ENCODE results near the gene TMEM120B.

TMEM120B gene

DNA sequence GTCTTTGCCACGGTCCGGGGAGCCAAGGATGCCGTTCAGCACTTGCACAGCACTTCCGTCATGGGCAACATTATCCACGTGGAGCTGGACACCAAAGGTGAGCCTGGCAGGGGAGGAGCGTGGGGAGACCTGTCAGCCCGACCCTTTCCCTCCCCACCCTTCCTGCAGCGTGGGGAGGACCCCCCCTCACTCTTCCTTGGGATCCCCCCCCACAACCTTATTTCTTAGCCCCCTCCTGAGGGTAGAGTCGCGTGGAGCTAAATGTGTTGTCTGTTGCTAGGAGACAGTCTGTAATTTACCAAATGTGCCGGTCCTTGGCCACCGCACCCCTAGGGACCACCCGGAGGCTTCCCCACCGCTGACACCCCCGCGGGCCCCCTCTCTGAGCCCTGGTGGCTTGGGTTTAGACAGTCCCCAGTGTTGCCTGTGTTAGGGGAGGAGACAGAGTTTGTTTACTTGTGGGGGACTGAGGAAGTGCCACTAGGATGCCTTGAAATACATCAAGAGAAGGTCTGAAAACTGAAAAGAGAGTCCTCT lies 93.5 kb downstream of the TMEM120B start:
- DNase-seq = no peak

DNA sequence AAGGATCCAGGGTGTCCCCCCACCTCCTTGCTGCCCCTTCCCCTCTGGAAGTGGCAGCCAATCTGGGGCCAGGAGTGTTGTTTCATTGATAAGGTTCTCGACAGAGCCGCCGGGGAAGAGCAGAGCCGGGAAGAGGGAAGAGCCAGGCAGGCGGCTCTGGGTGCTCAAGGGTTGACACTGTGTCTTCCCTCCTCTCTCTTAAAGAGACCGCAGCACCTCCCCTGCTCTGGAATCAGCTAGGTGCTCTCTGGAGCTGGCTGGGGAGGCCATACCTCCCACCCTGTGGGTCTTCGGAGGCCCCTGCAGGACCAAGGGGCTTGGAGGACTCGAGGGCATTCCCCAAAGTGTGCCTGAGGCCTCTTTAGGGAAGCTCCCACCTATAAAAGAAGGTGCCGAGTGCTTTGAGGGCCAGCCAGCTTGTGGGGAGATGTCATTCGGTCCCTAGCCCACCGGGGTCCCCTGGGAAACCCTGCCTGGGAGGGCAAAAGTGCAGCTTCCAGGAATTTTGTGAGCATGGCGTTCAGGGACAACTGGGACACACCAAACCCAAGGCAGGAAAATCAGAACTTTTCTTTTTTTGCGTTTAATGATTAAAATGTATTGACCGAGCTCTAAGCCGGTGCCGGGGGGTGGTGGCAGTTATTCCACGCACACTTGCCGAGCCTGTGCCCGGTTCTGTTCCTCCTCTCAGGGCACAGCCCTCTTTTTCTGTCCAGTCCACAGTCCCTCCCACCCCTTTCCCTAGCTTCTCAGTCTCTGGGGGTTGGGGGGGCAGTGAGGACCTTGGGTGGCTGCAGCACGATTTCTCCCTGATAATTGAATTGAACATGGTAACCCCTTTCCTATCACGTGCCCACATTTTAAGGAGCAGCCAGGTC lies 94.2 kb downstream of the TMEM120B start:
- no peak for DNase-seq

- no peak for DNase-seq
Observed at GRCh38 chr12:121807642-121808347, 95.2 kb downstream of the TMEM120B start.

DNA sequence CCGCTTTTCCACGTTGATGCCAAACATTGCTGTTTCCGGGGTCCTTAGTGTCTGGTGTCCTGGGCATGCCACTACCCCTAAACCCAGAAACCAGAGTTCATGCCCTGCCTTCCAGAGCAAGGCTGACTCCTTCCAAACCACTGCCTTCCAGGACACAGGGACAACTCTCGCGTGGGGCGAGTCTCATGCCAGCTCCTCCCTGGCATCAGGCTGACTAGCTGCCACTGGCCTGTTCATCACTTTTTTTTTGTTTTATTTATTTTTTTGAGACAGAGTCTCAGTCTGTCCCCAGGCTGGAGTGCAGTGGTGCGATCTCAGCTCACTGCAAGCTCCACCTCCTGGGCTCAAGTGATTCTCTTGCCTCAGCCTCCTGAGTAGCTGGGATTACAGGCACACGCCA lies 96.1 kb downstream of the TMEM120B start:
- no peak for DNase-seq

GRCh38 chr12:121809712-121810116 lies 97.2 kb downstream of the TMEM120B start:
- DNase-seq = no peak

DNA sequence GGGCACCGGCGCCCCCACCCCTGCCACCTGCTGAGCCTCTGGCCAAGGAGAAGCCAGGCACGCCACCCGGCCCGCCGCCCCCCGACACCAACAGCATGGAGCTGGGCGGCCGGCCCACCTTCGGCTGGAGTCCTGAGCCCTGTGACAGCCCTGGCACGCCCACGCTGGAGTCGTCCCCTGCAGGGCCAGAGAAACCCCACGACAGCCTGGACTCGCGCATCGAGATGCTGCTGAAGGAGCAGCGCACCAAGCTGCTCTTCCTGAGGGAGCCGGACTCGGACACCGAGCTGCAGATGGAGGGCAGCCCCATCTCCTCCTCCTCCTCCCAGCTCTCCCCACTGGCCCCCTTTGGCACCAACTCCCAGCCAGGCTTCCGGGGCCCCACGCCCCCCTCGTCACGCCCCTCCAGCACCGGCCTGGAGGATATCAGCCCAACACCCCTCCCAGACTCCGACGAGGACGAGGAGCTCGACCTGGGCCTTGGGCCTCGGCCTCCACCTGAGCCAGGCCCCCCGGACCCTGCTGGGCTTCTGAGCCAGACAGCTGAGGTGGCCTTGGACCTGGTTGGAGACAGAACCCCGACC lies 97.8 kb downstream of the TMEM120B start:
- DNase-seq = no peak

DNA sequence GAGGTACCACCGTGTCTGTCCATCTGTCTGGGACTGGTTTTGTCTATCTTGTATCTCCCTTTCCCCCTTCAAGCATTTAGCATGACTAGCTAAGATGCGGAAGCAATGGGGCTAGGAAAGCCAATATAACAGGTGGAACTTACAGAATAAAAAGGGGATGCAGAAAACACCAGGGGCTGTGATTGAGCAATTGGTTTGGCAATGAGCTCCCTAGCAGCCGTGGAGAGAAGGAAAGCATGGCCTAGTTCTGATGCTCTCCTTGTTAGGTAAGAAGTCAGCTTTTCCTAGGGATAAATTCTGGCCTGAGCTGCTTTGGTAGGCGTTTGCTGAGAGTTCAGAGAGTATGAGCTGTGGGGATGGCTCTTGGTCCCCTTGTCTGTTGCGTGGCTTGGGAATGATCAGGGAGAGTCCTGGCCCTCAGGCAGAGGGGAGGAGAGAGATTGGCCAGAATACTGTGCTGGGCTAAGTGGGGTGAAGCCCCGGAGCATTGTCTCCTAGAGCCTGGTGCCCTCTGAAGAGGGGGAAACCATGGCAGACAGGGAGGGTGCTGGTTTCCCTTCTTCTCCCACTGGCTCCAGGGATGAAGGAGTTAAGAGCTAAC lies 98.4 kb downstream of the TMEM120B start:
- DNase-seq = no peak

GRCh38 chr12:121811434-121812319 lies 99.1 kb downstream of the TMEM120B start:
- peak; percentile 94 for DNase-seq

GRCh38 chr12:121812320-121812871 lies 99.8 kb downstream of the TMEM120B start:
- peak; percentile 79 for DNase-seq

DNA sequence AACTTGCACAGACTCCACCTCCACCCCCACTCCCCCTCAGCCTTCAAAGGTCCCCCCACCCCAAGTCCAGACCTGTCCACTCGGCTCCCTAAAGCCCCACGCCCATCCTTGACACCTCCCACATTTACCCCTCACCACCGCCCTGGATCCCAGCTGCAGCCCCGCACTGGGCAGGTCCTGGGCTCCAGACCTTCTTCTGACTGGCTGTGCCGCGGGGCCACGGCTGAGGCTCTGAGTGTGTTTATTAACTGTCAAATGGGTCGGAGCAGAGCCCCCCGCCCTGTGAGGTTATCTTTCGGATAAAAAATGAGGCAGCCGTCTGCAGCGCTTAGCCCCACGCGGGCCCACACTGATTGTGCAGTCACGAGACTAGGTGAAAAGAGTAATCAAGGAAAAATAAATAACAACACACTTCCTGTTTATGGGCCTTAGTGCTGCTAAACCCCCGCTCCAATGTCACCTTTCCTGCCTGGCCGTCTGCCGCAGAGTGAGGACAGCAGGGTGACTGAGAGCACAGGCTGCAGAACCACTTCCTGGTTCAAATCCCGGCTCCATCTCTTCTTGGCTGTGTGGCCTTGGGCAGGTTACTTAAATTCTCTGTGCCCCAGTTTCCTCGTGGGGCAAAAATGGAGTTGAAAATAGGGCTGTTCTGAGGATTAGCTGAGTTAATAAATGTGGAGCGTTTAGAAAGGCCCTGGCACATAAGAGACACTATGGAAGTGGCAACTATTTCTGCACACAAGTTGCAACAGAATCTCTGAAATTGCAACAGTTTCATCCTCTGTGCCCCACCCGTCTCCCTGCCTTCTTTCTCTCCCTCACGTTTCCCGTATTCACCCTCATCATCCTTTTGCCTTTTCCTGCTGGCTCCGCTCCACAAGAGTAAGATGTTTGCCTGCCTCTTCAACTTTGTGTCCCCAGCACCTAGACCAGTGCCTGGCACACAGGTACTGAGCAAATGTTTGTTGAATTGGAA lies 100.7 kb downstream of the TMEM120B start:
- DNase-seq = no peak

DNA sequence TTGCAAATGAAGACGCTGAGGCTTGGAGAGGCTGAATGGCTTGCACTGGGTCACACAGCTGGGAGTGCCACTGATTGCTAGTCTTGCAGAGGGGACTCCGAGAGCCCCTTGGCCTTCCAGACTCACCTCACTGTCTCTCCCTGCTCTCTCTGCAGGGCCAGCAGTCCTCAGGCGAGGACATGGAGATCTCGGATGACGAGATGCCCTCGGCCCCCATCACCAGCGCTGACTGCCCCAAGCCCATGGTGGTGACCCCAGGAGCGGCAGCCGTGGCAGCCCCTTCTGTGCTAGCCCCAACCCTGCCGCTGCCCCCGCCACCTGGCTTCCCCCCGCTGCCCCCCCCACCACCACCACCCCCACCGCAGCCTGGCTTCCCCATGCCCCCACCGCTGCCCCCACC lies 101.4 kb downstream of the TMEM120B start:
- DNase-seq = no peak

DNA sequence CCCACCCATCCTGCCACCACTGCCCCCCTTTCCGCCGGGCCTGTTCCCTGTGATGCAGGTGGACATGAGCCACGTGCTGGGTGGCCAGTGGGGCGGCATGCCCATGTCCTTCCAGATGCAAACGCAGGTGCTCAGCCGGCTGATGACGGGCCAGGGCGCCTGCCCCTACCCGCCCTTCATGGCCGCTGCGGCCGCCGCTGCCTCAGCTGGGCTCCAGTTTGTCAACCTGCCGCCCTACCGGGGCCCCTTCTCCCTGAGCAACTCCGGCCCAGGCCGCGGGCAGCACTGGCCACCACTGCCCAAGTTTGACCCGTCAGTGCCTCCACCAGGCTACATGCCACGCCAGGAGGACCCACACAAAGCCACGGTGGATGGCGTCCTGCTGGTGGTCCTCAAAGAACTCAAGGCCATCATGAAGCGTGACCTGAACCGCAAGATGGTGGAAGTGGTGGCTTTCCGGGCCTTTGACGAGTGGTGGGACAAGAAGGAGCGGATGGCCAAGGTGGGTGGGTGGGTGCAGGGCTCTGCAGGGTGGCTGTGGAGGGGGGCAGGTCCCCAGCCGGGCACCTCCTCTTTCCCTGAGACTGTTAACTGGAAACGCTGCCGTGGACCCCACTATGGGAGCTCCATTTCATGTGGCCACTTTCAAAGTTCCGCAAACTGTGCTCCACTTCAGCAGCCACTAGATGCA lies 102.0 kb downstream of the TMEM120B start:
- DNase-seq = no peak

GRCh38 chr12:121815263-121815662 lies 102.7 kb downstream of the TMEM120B start:
- DNase-seq = no peak

DNA sequence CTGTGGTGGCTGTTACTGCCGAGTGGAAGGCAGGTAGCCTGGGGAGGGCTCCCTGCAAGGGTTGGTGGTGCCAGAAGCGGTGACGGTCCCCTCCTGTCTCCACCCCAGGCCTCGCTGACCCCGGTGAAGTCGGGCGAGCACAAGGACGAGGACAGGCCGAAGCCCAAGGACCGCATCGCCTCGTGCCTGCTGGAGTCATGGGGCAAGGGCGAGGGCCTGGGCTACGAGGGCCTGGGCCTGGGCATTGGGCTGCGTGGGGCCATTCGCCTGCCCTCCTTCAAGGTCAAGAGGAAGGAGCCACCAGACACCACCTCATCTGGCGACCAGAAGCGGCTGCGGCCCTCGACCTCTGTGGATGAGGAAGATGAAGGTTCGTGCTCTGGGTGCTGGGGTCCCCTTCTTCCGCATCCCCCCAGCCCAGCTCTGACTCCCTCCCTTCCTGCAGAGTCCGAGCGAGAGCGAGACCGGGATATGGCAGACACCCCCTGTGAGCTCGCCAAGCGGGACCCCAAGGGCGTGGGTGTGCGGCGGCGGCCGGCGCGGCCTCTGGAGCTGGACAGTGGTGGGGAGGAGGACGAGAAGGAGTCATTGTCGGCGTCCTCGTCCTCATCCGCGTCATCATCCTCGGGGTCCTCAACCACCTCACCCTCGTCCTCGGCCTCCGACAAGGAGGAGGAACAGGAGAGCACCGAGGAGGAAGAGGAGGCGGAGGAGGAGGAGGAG lies 104.5 kb downstream of the TMEM120B start:
- DNase-seq = no peak

- DNase-seq = no peak
Observed at GRCh38 chr12:121817648-121818043, 105.1 kb downstream of the TMEM120B start.

- DNase-seq = no peak
Observed at GRCh38 chr12:121819212-121819949, 106.8 kb downstream of the TMEM120B start.

- no peak for DNase-seq
Observed at GRCh38 chr12:121820056-121820455, 107.5 kb downstream of the TMEM120B start.

- DNase-seq = no peak
Observed at GRCh38 chr12:121822393-121823100, 110.0 kb downstream of the TMEM120B start.
